ENCODE data around the gene HS6ST2. TPM values are rescaled to one million over a fixed set of nuclear protein-coding genes. Genes with fewer than 3 reads are reported as not detected.
A peak's percentile ranks its signal among the peaks of the same experiment; 100 is the strongest.

Gene HS6ST2
- total RNA-seq, 2 experiments from 2014 or later: 0.18 to 0.38 TPM

DNA sequence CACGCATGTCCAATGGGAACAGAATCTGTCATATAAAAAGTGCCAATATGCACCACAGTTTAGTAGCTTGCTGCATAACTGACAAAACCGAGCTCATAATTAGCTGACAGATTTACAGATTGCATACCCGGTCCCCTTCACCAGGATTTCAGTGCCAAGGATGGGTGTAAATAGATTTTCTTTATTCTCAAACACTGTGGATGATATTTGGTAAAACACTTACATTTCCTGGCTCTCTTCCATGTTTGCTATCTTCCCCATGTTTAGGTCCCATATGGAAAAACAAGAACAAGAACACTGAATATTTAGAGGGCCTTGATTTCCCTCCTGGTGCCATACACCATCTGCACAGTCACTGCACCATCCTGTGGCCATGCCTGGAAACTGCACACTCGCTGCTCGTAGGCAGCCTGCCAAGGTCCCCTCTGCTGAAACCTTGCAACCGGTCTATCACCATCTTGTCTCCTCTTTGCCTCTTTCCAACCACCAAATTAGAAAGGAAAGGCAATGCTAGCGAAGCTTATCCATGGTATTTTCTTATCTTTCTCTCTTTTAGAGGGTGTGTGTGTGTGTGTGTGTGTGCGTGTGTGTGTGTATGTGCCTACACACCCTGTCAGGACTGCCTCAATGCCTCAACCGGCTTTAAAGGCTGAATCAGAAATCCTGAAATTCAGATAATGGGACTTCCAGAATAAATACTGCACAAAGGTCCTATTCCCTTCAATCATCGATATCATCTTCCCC, 345.4 kb downstream of the HS6ST2 start:
- Mint-ChIP-seq H3K27ac (no peak overlapping the region), H3K4me1 (no peaks in the 10 kb centered on the region), H3K4me3 (no peak overlapping the region), H3K27me3 (peaks cover 2% of the 10 kb centered on the region), H3K36me3 (ENCODE audit: low read depth) (no peaks in the 10 kb centered on the region), H3K9me3 (no peaks in the 10 kb centered on the region)
- ChIA-PET POLR2A (no interaction called here), CTCF (interaction anchor here (0.7 to 2.3 kb wide), 13 partner anchors 10 to 785 kb away, joined by 3 to 9 read pairs (median 3); partner anchors contain the start of gene MBNL3)
- DNase-seq: peak; percentile 42

GRCh38 chrX:132610536-132610935, 347.9 kb downstream of the HS6ST2 start:
- CTCF ChIA-PET: interaction anchor here (0.7 kb wide), 1 partner anchor 783 kb away, joined by 3 read pairs; no protein-coding TSS in a partner anchor
- no peaks in the 10 kb centered on the region for H3K4me1 Mint-ChIP-seq

DNA sequence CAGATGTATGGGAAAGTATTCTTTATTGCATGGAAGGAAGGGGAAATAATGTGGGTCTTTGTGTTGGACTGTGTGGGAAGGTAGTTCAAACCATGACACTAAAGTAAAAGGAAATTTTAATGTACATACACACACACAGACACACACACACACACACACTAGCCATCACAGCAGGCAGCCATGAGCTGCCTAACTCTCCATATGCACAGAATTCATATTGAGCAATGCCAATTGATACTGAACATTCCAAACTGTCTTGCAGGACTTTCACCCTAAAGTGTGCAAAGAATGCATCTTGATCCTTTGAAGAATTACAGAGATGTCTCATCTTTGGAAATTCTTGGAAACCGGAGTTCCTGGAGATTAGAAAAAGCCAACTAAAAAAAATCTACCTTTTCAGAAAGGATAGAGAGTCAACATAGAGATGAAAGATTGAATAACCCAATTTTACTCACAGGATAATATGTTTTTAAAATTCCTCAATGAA, 349.0 kb downstream of the HS6ST2 start:
- Mint-ChIP-seq H3K36me3 (ENCODE audit: low read depth) (no peaks in the 10 kb centered on the region), H3K27ac (no peak overlapping the region), H3K9me3 (no peaks in the 10 kb centered on the region), H3K4me3 (no peak overlapping the region), H3K4me1 (no peaks in the 10 kb centered on the region), H3K27me3 (peaks cover 2% of the 10 kb centered on the region)
- ChIA-PET POLR2A (no interaction called here), CTCF (no interaction called here)
- no peak for DNase-seq

More at GRCh38 chrX:132610536-132610935, 347.9 kb downstream of the HS6ST2 start:
- Mint-ChIP-seq H3K4me3 (no peak overlapping the region), H3K36me3 (ENCODE audit: low read depth) (no peaks in the 10 kb centered on the region), H3K27me3 (peaks cover 2% of the 10 kb centered on the region), H3K9me3 (no peaks in the 10 kb centered on the region), H3K27ac (no peak overlapping the region)
- POLR2A ChIA-PET: no interaction called here
- DNase-seq: no peak

DNA sequence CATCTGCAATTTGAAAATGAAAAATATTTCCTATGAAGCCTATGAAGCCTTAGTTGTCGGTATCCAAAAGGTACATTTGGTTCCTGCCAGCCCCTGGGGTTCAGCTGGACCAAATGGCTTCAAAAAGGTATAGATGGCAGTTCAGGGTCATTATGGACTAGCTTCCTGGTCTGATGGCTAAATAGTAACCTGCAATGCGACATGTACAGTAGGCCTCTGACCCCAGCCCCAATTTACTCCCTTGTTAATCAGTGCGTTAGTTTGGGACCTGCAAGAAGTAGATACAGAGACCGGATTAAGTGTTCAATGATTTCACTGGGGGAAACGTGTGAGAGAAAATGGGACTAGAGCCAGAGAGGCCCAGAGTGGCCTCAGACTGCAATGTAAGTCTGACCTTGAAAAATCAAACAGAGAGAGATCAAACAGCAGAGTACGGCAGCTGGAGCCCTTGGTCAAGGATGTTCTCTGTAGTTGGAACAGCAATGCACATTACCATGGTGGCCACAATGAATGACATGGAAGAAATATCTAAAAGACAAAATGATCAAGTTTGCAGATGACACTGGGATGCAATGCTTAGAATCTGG, 354.6 kb downstream of the HS6ST2 start:
- Mint-ChIP-seq H3K36me3 (ENCODE audit: low read depth) (no peaks in the 10 kb centered on the region), H3K4me3 (no peak overlapping the region), H3K9me3 (no peaks in the 10 kb centered on the region), H3K27ac (no peak overlapping the region), H3K4me1 (no peaks in the 10 kb centered on the region), H3K27me3 (peaks cover 2% of the 10 kb centered on the region)
- ChIA-PET POLR2A (no interaction called here), CTCF (interaction anchor here (2.1 kb wide), 1 partner anchor 11 kb away, joined by 6 read pairs; no protein-coding TSS in a partner anchor)
- DNase-seq: no peak

GRCh38 chrX:132602701-132603100, 355.7 kb downstream of the HS6ST2 start:
- Mint-ChIP-seq H3K9me3 (no peaks in the 10 kb centered on the region), H3K4me1 (no peaks in the 10 kb centered on the region), H3K27ac (no peak overlapping the region), H3K4me3 (no peak overlapping the region), H3K36me3 (ENCODE audit: low read depth) (no peaks in the 10 kb centered on the region), H3K27me3 (no peaks in the 10 kb centered on the region)
- ChIA-PET POLR2A (no interaction called here), CTCF (interaction anchor here (2.1 kb wide), 1 partner anchor 12 kb away, joined by 6 read pairs; no protein-coding TSS in a partner anchor)
- DNase-seq: no peak

GRCh38 chrX:132594999-132595398, 363.4 kb downstream of the HS6ST2 start:
- Mint-ChIP-seq H3K4me1 (no peaks in the 10 kb centered on the region), H3K27ac (no peak overlapping the region), H3K27me3 (no peaks in the 10 kb centered on the region), H3K9me3 (no peaks in the 10 kb centered on the region), H3K36me3 (ENCODE audit: low read depth) (no peaks in the 10 kb centered on the region), H3K4me3 (no peak overlapping the region)
- ChIA-PET POLR2A (no interaction called here), CTCF (interaction anchor here (0.7 kb wide), 1 partner anchor 37 kb away, joined by 3 read pairs; no protein-coding TSS in a partner anchor)
- no peak for DNase-seq

DNA sequence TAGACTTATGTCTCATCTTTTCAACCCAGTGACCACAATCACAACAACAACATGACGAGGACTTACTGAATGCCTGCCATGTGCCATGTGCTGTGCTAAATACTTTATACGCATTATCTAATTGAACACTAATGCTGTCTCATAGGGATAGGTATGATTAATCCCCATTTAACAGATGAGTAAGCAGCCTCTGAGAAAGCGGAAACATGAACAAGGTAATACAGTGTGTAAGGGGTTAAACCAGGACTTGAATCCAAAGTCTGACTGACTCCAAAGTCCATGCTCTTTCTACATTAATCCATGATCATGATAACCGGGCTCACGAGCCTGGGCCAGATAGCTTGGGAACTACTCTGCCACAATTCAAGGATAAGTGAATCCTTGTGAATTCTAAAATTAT, 364.3 kb downstream of the HS6ST2 start:
- Mint-ChIP-seq H3K27me3 (no peaks in the 10 kb centered on the region), H3K4me3 (no peak overlapping the region), H3K4me1 (no peaks in the 10 kb centered on the region), H3K36me3 (ENCODE audit: low read depth) (no peaks in the 10 kb centered on the region), H3K27ac (no peak overlapping the region), H3K9me3 (no peaks in the 10 kb centered on the region)
- ChIA-PET CTCF (interaction anchor here (1.6 kb wide), 1 partner anchor 301 kb away, joined by 4 read pairs; no protein-coding TSS in a partner anchor), POLR2A (no interaction called here)
- DNase-seq: no peak

- no peaks in the 10 kb centered on the region for H3K9me3 Mint-ChIP-seq
- no peaks in the 10 kb centered on the region for H3K36me3 Mint-ChIP-seq (ENCODE audit: low read depth)
- POLR2A ChIA-PET: no interaction called here
- CTCF ChIA-PET: interaction anchor here (1.6 kb wide), 1 partner anchor 300 kb away, joined by 4 read pairs; no protein-coding TSS in a partner anchor
- no peak for DNase-seq
- no peaks in the 10 kb centered on the region for H3K4me1 Mint-ChIP-seq
- no peak overlapping the region for H3K4me3 Mint-ChIP-seq
- H3K27me3 Mint-ChIP-seq: no peaks in the 10 kb centered on the region
- no peak overlapping the region for H3K27ac Mint-ChIP-seq
Observed at GRCh38 chrX:132592880-132593279, 365.5 kb downstream of the HS6ST2 start.

- Mint-ChIP-seq H3K9me3 (no peaks in the 10 kb centered on the region), H3K4me3 (no peak overlapping the region), H3K36me3 (ENCODE audit: low read depth) (no peaks in the 10 kb centered on the region), H3K4me1 (no peaks in the 10 kb centered on the region), H3K27me3 (no peaks in the 10 kb centered on the region), H3K27ac (no peak overlapping the region)
- no peak for DNase-seq
- POLR2A ChIA-PET: no interaction called here
- CTCF ChIA-PET: no interaction called here
Observed at GRCh38 chrX:132591719-132592275, 366.6 kb downstream of the HS6ST2 start.

GRCh38 chrX:132590350-132591026, 367.9 kb downstream of the HS6ST2 start:
- DNase-seq: no peak
- ChIA-PET POLR2A (no interaction called here), CTCF (no interaction called here)
- H3K4me1 Mint-ChIP-seq: no peaks in the 10 kb centered on the region
- no peak overlapping the region for H3K4me3 Mint-ChIP-seq
- H3K27ac Mint-ChIP-seq: no peak overlapping the region
- no peaks in the 10 kb centered on the region for H3K9me3 Mint-ChIP-seq
- no peaks in the 10 kb centered on the region for H3K36me3 Mint-ChIP-seq (ENCODE audit: low read depth)
- no peaks in the 10 kb centered on the region for H3K27me3 Mint-ChIP-seq

DNA sequence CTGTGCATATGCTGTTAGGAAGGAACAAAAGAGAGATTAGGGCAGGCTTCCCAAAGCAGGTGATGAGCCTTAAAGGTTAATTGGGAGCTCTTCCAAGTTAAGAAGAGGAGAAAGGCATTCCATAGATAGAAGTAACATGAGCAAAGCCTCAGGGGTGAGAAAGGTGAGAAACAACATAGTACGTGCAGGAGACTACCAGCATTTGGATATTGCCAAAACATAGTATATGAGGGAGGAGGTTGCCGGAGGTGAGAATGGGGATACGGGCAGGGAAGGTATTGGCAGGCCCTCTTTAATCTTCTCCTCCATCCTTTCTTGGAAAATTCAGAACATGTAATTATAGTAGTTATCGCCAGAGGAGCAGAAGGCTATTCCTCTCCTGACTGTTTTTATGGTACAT, 373.5 kb downstream of the HS6ST2 start:
- Mint-ChIP-seq H3K36me3 (ENCODE audit: low read depth) (no peaks in the 10 kb centered on the region), H3K9me3 (no peaks in the 10 kb centered on the region)
- CTCF ChIA-PET: no interaction called here

GRCh38 chrX:132576939-132577338, 381.5 kb downstream of the HS6ST2 start:
- POLR2A ChIA-PET: no interaction called here
- CTCF ChIA-PET: no interaction called here
- Mint-ChIP-seq H3K36me3 (ENCODE audit: low read depth) (no peaks in the 10 kb centered on the region), H3K4me3 (no peak overlapping the region), H3K9me3 (no peaks in the 10 kb centered on the region), H3K27me3 (peaks cover 5% of the 10 kb centered on the region), H3K4me1 (no peaks in the 10 kb centered on the region), H3K27ac (no peak overlapping the region)
- DNase-seq: no peak

More for the DNA sequence above, 373.5 kb downstream of the HS6ST2 start:
- peaks cover 5% of the 10 kb centered on the region for H3K27me3 Mint-ChIP-seq
- no peak overlapping the region for H3K27ac Mint-ChIP-seq
- no peaks in the 10 kb centered on the region for H3K4me1 Mint-ChIP-seq
- H3K4me3 Mint-ChIP-seq: no peak overlapping the region
- no peak for DNase-seq
- POLR2A ChIA-PET: no interaction called here

Data from activated CD4-positive, alpha-beta memory T cell treated with anti-CD3 and anti-CD28 coated beads, Interleukin-2, amount 10 ng/mL, durations not matched to agents 7 days and 5 days (primary cell).